ENCODE data around the gene FAF1. TPM values are rescaled to one million over a fixed set of nuclear protein-coding genes. Genes with fewer than 3 reads are reported as not detected.

FAF1 gene
- total RNA-seq, 4 donors from 2014 or later: 46.1 to 72.2 (median 52.2) TPM

GRCh38 chr1:50923564-50923963 is 36.5 kb downstream of the FAF1 start:
- no peak for TF ChIP-seq CTCF (IDR thresholded peaks at IDR 0.05; ENCODE audit: low read depth)

GRCh38 chr1:50921029-50921428 is 39.0 kb downstream of the FAF1 start:
- TF ChIP-seq CTCF (IDR thresholded peaks at IDR 0.05; ENCODE audit: low read depth): no peak

GRCh38 chr1:50920409-50920808 is 39.7 kb downstream of the FAF1 start:
- TF ChIP-seq CTCF (IDR thresholded peaks at IDR 0.05; ENCODE audit: low read depth): no peak

GRCh38 chr1:50917138-50918137 is 42.6 kb downstream of the FAF1 start:
- TF ChIP-seq CTCF (IDR thresholded peaks at IDR 0.05; ENCODE audit: low read depth): no peak

- TF ChIP-seq CTCF (IDR thresholded peaks at IDR 0.05; ENCODE audit: low read depth): no peak
Measured at GRCh38 chr1:50915621-50916020, 44.4 kb downstream of the FAF1 start.

DNA sequence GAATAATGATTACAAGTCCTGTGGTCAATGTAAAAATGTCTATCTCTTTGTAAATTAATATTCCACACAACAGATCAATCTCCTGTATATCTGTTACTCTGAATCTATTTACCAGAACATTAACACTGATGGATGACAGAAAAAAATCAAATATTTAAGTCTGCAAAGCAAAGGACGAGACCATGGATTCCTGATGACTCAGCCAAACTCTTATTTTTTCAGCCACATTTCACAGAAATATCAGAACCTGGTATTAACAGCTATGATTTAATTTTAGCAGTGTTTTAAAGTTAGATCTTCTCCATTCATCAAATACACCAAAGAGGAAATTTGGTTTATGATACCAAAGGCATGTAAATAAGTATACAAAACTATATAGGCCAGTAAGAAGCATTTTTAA is 46.1 kb downstream of the FAF1 start:
- TF ChIP-seq CTCF (IDR thresholded peaks at IDR 0.05; ENCODE audit: low read depth): no peak

DNA sequence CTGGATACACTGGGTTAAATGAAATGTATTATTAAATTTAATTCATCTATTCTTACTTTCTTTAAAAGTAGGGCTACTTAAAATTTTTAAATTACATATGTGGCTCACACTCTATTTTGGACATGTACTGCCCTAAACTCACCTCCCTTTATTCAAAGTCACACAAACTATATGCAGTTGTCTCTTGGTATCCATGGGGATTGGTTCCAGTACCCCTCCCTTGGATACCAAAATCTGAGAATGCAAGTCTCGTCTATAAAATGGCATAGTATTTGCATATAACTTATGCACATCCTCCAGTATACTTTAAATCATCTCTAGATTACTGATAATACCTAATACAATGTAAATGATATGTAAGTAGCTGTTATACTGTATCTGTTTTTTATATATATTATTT is 57.6 kb downstream of the FAF1 start:
- no peak for TF ChIP-seq CTCF (IDR thresholded peaks at IDR 0.05; ENCODE audit: low read depth)
